NCI-H82 (cell line): ENCODE measurements around the gene RNASEH2B.

ENCODE experiments used
- DNase-seq: peaks from one replicate; lab custom pipeline; 2025; lab: John Stamatoyannopoulos, UW

Gene RNASEH2B

DNA sequence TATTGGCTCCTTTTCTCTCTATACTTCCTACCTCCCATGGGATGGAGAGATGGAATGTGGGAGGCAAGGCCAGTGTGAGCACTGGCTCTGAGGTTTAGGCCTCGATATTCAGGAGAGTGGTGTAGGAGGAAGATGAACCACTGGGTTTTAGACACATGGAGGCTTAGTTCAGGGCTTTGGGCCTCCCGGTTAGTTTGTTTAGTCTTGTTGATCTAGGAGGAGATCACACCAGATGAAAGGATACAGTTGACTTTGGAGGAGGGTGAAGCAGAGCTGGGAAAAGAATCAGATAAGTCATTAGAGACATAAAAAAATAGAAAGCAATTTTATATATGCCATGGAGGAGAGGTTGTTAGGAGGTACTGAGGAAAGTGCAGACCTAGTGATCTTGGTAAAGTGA, 30.9 kb downstream of the RNASEH2B start:
- peak; percentile 41 for DNase-seq

- peak; percentile 59 for DNase-seq
These were observed 31.6 kb downstream of the RNASEH2B start for GRCh38 chr13:50941146-50941545.

DNA sequence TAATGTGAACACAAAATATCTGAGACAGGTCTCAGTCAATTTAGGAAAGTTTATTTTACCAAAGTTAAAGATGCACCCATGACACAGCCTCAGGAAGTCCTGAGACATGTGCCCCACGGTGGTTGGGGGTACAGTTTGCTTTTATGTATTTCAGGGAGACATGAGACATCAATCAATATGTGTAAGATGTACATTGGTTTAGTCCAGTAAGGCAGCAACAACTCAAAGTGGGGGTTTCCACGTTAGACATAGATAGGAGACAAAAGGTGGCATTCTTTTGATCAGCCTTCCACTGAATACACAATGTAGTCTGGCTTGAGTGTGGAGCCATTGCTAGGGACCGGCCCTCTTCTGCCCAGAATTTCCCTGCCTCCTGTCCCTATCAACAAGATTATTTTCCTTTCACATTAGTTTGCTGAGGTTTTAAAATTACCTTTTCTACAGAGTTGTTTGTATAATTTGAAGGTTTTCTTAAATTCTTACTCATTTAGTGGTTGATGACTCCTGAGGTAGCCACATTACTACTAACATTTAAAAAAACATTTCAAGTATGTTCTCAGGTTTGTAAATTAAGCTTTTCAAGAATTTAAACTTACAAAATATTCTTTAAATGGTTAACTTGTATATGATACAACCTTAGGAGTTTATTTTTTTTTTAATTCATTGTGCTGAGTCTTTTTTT, 33.2 kb downstream of the RNASEH2B start:
- no peak for DNase-seq

DNA sequence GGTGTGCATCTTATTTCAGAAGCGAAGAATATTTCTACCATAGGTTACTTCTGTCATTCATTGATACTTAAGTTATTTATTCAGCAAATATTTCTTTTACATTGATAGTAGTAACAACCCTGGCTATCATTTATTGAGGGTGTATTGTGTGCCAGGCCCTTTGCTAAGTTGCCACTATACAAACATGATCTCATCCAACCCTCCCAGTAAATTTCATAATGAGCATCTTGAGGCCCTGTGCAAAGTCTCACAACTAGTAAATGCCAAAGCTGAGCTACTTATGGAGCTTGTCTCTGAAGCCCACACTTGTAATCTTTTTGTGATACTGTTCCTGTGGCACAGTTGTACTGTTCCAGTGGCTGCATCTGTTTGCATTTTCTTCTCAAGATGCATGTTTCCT, 36.1 kb downstream of the RNASEH2B start:
- peak; percentile 18 for DNase-seq

DNA sequence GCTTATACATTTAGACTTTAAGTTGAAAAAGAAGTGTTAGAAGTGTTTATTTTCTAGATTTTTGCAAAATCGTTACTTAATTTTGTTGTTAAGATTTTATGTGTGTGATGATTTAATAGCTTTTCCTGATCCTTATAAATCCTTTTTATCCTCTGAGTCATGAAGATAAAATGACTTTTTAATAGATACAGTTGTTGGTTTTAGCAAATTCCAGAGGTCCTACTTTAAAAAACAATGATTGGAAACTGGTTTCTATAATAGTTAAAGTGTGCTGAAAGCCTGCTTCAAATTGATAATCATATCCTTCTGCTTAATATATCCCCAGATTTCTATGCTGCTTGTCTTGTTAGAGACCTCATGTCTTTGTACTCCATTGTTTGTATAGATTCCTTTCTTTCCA, 39.0 kb downstream of the RNASEH2B start:
- no peak for DNase-seq

GRCh38 chr13:50950849-50951248, 41.3 kb downstream of the RNASEH2B start:
- DNase-seq, result no peak

- no peak for DNase-seq
These were observed 41.8 kb downstream of the RNASEH2B start for GRCh38 chr13:50951366-50951765.

DNA sequence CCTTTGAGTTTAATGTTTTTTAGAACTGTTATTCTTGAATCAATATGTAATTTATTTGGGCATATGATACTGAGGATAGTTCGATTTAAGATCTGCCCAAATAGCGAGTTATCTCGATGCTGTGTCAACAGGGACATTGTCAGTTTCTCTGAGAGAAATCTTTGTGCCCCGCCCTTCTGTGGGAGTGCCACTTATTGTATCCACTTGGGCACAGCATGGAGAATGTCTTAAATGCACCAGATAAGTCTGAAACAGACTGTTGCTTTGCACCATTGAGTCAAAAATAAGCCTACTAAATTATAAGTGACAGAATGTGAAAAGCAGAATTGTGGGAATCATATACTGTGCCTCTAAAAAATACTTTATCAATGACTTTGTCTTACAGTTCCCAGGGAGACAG, 45.6 kb downstream of the RNASEH2B start:
- DNase-seq, result no peak

GRCh38 chr13:50955798-50956197, 46.2 kb downstream of the RNASEH2B start:
- no peak for DNase-seq

- DNase-seq, result no peak
These were observed 48.0 kb downstream of the RNASEH2B start for GRCh38 chr13:50957620-50958019.

DNA sequence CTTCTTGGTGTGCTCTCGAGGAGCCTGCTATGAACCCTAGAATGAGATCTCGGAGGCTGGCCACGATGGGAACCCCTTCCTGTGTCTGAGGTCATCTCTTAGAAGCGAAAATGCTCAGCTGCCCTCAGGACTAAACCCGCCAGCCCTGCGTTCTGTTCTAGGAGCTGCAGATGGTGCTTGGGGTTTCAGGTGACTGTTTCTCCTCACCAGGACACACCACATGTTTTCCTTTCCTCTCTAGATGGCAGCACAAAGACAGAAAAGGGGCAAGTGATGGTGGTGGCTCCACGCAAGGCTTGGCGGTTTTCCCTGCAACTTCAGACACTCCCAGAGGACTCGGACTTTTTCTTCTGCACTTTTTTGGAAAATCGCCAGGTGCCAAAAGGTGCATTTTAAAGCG, 60.1 kb downstream of the RNASEH2B start:
- peak; percentile 55 for DNase-seq

DNA sequence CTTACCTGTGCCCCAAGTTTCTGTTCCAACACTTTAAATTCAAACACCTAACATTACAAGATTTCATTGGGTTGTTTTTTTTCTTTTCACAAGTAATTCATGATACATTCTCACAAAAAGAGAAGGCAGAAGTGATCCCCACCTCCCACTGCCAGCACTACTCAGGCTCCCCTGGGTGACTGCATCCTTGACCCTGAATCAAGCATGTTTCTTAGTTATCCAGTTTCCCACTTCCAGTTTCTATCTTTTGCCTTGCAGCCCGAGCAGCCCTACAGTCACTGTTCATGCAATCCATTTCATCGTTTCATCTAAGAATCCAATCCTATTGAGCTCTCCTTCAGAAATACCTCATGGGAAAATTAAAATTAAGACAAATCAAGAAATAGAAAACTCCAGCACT, 61.4 kb downstream of the RNASEH2B start:
- no peak for DNase-seq

DNA sequence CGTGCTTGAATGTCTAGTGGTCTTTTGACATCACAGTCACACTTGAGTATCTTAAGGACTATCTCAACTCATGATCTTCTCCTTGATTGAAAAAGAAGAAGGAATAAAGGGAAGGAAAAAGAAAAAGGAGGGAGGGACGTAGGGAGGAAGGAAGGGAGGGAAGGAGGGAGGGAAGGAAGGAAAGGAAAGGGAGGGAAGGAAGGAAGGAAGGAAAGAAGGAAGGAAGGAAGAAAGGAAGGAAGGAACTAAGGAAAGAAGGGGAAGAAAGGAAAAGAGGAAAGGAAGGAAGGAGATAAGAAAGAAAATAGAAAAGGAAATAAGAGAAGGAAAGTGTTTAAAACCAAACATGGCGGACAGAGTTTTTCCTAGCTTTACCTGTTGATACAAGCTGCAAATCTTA, 64.7 kb downstream of the RNASEH2B start:
- DNase-seq, result no peak

DNA sequence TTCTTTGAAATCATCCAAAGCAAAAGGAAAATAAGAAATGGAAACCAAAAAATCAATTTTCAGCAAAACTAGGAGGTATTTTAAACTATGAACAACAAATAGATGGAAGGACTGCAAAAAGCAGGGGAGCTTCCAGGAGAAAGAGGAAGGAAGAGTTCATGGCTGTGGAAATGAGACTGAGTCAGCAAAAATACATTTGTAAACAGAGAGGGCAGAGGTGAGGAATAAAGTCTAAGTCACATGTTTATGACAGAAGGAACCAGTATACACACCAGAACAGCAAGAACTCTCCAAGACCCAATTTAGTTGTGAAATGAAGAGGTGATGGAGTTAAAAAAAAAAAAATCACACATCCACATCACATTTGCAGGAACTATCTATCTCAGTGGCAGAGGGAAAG, 69.6 kb downstream of the RNASEH2B start:
- DNase-seq, result no peak

- no peak for DNase-seq
These were observed 72.1 kb downstream of the RNASEH2B start for GRCh38 chr13:50981686-50982085.

- DNase-seq, result peak; percentile 20
These were observed 79.9 kb downstream of the RNASEH2B start for GRCh38 chr13:50989476-50989875.

DNA sequence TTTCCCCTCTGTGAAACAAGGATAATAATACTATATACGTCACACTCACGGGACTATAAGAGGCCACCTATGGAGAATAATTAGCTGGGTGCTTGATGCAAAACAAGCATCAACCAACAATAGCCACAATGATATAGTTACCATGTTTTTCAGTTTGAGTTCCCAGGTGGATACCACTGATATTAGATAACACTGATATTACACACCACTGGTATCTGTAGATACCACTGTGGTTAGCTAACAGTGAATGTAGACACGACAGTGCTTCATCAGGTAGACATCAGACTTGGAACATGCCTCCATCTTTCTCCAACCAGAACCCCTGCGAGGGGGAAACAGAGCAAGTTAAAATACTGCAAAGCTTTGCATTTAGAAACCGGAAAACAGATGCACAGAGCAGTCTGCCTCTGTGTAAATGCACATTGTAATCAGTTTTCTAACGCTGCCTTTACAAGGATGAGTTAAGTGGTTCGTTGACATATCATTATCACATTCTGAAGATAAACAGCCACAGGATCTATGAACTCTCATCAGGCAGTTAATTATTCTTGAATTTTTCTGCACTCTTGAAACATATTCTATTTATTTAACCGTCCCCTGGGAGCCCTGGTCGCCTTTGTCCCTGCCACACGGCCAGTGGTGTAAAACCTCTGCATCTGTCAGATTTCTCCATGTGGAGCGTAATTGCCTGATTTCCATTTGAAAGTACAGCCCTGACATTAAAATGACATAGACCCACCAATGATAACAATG, 80.7 kb downstream of the RNASEH2B start:
- DNase-seq, result no peak

- DNase-seq, result peak; percentile 23
These were observed 81.4 kb downstream of the RNASEH2B start for GRCh38 chr13:50990818-50991506.

GRCh38 chr13:50991579-50992521, 82.3 kb downstream of the RNASEH2B start:
- DNase-seq, result no peak

DNA sequence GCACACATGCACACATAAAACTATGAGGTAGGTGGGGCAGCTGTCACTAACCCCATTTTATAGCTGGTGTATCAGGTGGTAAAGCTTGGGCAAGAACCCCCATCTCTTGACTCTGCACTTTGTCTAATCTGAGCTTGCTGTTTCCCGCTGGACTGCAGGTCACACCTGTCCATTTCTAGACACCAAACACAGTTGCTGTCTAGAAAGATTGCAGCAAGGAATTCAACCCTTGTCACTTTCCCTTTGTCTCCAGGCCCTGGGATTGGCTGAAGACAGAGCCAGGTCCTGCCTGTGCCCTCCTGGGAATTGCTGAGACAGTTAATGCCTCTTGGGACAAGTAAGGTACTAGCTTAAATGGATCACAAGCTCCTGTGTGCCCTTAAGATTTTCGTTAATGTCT, 83.8 kb downstream of the RNASEH2B start:
- peak; percentile 80 for DNase-seq

GRCh38 chr13:50993934-50994333, 84.3 kb downstream of the RNASEH2B start:
- peak; percentile 22 for DNase-seq

- DNase-seq, result peak; percentile 70
These were observed 85.1 kb downstream of the RNASEH2B start for GRCh38 chr13:50994651-50995050.
